Smooth muscle cell (in vitro differentiated cells): Measurements from ENCODE around the gene TEK. TPM values are rescaled to one million over a fixed set of nuclear protein-coding genes. Genes with fewer than 3 reads are reported as not detected.

Experiments used
- DNase-seq: peaks from one replicate; lab custom pipeline; 2025; ENCODE audit not compliant: unreplicated experiment; lab: John Stamatoyannopoulos, UW
- H2AFZ ChIP-seq: fragments of 200-600 bp; sonication (generic); 2 replicates; pipeline ENCODE4 v1.6.0; 2016; ENCODE audit warnings: antibody characterized with exemption, low read depth, mild to moderate bottlenecking
- H3F3A ChIP-seq: fragments of 200-600 bp; sonication (generic); 2 replicates; pipeline ENCODE4 v1.6.0; 2017; ENCODE audit warnings: antibody characterized with exemption, low read depth
- H3K27ac ChIP-seq: fragments of 200-600 bp; sonication (generic); 2 replicates; pipeline ENCODE4 v1.5.1; 2016; ENCODE audit warnings: low read depth, mild to moderate bottlenecking
- H3K27me3 ChIP-seq: fragments of 200-600 bp; sonication (generic); 2 replicates; pipeline ENCODE4 v1.6.1; 2016; ENCODE audit warnings: low read depth, mild to moderate bottlenecking
- H3K36me3 ChIP-seq: fragments of 200-600 bp; sonication (generic); 2 replicates; pipeline ENCODE4 v1.5.1; 2016; ENCODE audit warnings: low read depth
- H3K4me1 ChIP-seq: fragments of 200-600 bp; sonication (generic); 2 replicates; pipeline ENCODE4 v1.5.1; 2016; ENCODE audit warnings: low read depth
- H3K4me2 ChIP-seq: fragments of 200-600 bp; sonication (generic); 2 replicates; pipeline ENCODE4 v1.6.0; 2016; ENCODE audit warnings: mild to moderate bottlenecking
- H3K4me3 ChIP-seq: fragments of 200-600 bp; sonication (generic); 2 replicates; pipeline ENCODE4 v1.5.1; 2016; ENCODE audit warnings: mild to moderate bottlenecking
- H3K79me2 ChIP-seq: fragments of 200-600 bp; sonication (generic); 2 replicates; pipeline ENCODE4 v1.6.0; 2016; ENCODE audit warnings: low read depth, mild to moderate bottlenecking
- H3K9ac ChIP-seq: fragments of 200-600 bp; sonication (generic); 2 replicates; pipeline ENCODE4 v1.6.0; 2016; ENCODE audit warnings: low read depth
- H3K9me3 ChIP-seq: fragments of 200-600 bp; sonication (generic); replicated peaks from 2 replicates; pipeline ENCODE4 v1.5.1; 2016; ENCODE audit warnings: low read depth
- H4K20me1 ChIP-seq: fragments of 200-600 bp; sonication (generic); 2 replicates; pipeline ENCODE4 v1.6.0; 2016; ENCODE audit warnings: low read depth
- CTCF ChIP-seq: fragments of 200-600 bp; sonication (generic); IDR thresholded peaks from 2 replicates; pipeline ENCODE4 v1.5.1; 2017; ENCODE audit warnings: borderline replicate concordance, mild to moderate bottlenecking, antibody characterized with exemption; ENCODE audit not compliant: insufficient read depth, poor library complexity, severe bottlenecking
- WGBS: methylation state at CpG from one replicate; pipeline ENCODE4 v1.1.7; 2016; ENCODE audit warnings: low lambda C conversion rate; 5-methylcytosine and 5-hydroxymethylcytosine counted together
- polyA plus RNA-seq: library from polyadenylated mRNA; unstranded; fragments of >200 nt; fragmentation: Nextera tagmentation; extraction: Ambion mirVana; gene quantifications from 2 replicates; pipeline ENCODE4 v1.2.1, GENCODE V29; 2016
- total RNA-seq: library from RNA; depleted of rRNA; stranded (reverse); fragments of >200 nt; gene quantifications from 2 replicates; pipeline ENCODE4 v1.2.3, GENCODE V29; 2014

The TEK gene
- total and polyA plus RNA-seq, 2 experiments from 2014 or later: 36.0 to 58.9 TPM

- no peak overlapping the region for H3K4me3 ChIP-seq
- H2AFZ ChIP-seq: no peak overlapping the region
- H3K79me2 ChIP-seq: no peaks in the 10 kb centered on the region
- no peak for DNase-seq
- no peaks in the 10 kb centered on the region for H4K20me1 ChIP-seq
- H3K4me1 ChIP-seq: peaks cover 3% of the 10 kb centered on the region
- no peaks in the 10 kb centered on the region for H3K36me3 ChIP-seq
- H3K9me3 ChIP-seq: no peaks in the 10 kb centered on the region
- 13% methylated on average over 5 of the region's 5 CpGs for WGBS
- H3F3A ChIP-seq: peaks cover 21% of the 10 kb centered on the region
- peak overlapping the region; percentile 66 for H3K4me2 ChIP-seq
- no peaks in the 10 kb centered on the region for H3K27me3 ChIP-seq
- peak overlapping the region; percentile 42 for H3K9ac ChIP-seq
- TF ChIP-seq CTCF: no peak
- peak overlapping the region; percentile 89 for H3K27ac ChIP-seq
Measured at GRCh38 chr9:27194401-27195091, 85.5 kb downstream of the TEK start.

DNA sequence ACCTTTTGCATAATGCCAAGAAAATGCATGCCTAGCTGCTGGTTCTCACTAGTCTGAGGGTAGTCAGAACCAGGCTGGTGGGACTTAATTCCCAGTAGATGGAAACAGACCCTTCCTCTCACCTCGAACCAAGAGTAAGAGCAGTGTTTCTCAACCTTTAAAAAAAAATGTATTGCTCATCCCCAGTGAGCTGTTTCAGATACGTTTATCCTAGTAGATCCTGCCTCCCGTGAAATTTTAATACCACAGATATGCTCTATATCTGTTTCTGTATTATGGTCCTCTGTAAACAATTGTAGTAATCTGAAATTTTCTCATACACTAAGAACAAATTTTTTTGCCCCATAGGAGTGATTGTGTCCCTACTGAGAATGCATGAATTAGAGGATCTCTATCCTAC, 86.2 kb downstream of the TEK start:
- Histone ChIP-seq H3K4me1 (peaks cover 3% of the 10 kb centered on the region), H3K79me2 (no peaks in the 10 kb centered on the region), H3K4me3 (no peak overlapping the region), H3K4me2 (peak overlapping the region; percentile 66), H4K20me1 (no peaks in the 10 kb centered on the region), H3K9ac (peak overlapping the region; percentile 14), H3K9me3 (no peaks in the 10 kb centered on the region), H3K27me3 (no peaks in the 10 kb centered on the region), H3K36me3 (no peaks in the 10 kb centered on the region), H3F3A (peaks cover 21% of the 10 kb centered on the region), H3K27ac (peak overlapping the region; percentile 89), H2AFZ (no peak overlapping the region)
- 17% methylated on average over 3 of the region's 3 CpGs for WGBS
- DNase-seq: no peak
- no peak for TF ChIP-seq CTCF

DNA sequence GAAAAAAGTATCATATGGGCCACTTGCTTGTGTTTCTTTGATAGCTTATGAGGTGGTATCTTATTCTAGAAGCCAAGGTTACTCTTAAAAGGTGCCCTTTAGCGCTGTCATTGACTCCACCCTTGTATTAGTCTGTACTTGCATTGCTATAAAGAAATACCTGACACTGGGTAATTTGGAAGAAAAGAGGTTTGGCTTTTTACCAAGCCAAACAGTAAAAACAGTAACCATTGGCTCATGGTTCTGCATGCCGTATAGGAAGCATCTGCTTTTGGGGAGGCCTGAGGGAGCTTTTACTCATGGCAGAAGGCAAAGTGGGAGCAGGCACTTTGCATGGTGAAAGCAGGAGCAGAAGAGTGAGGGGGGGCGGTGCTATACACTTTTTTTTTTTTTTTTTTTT, 87.4 kb downstream of the TEK start:
- Histone ChIP-seq H3K9ac (no peak overlapping the region), H3K27ac (no peak overlapping the region), H4K20me1 (no peaks in the 10 kb centered on the region), H3K4me1 (peaks cover 3% of the 10 kb centered on the region), H3K36me3 (no peaks in the 10 kb centered on the region), H3K27me3 (no peaks in the 10 kb centered on the region), H3K9me3 (no peaks in the 10 kb centered on the region), H3K4me3 (no peak overlapping the region), H3F3A (peaks cover 25% of the 10 kb centered on the region), H2AFZ (no peak overlapping the region), H3K79me2 (no peaks in the 10 kb centered on the region), H3K4me2 (no peak overlapping the region)
- no peak for TF ChIP-seq CTCF
- no peak for DNase-seq
- 93% methylated on average over 3 of the region's 3 CpGs for WGBS

DNA sequence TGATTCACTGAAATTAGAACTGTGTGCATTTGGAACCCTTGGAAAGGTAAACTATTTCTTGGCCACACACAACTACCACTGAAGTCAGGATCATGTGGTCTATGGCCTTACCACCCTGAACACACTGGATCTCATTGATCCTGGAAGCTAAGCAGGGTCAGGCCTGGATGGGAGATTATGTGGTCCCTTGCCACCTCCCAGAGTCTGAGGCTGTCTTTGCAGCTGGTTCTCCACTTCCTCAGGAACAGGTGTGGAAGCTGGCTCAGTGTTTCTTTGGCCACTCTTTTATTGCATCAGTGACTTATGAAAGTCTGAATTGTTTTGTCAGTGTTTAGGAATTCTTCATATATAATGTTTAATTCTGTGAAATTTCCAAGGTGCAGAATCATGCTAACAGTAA, 89.2 kb downstream of the TEK start:
- Histone ChIP-seq H3K9ac (no peak overlapping the region), H3K4me2 (no peak overlapping the region), H3K27me3 (no peaks in the 10 kb centered on the region), H3K4me1 (peaks cover 3% of the 10 kb centered on the region), H3K79me2 (no peaks in the 10 kb centered on the region), H3F3A (peaks cover 21% of the 10 kb centered on the region), H3K36me3 (no peaks in the 10 kb centered on the region), H3K4me3 (no peak overlapping the region), H3K27ac (no peak overlapping the region), H2AFZ (no peak overlapping the region), H4K20me1 (no peaks in the 10 kb centered on the region), H3K9me3 (no peaks in the 10 kb centered on the region)
- no peak for TF ChIP-seq CTCF
- DNase-seq: no peak
